ENCODE data around the gene TIGD3.

DNA sequence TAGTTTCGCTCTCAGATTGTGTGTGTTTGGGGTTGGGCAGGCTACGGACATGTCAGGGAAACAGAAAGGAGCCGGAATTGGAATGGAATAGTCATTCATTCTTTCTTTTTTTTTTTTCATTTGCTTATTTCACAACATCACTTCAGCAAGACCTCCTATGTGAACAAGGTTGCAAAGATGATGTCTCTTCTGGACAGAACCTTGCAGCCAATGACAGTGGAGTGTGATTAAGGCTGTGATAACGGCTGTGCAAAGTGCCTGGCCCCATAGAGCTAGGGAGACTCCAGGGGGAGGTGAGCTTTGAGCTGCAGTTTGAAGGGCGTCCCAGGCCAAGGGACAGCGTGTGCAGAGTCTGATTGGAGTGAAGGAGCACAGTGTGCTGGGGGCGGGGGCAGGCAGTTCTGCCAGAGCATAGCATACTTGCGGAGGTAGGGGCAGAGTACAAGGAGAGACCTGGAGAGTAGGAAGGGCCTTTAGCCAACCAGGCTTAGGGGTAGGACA is 3.4 kb downstream of the TIGD3 start:
- TF ChIP-seq, protein P1, sequence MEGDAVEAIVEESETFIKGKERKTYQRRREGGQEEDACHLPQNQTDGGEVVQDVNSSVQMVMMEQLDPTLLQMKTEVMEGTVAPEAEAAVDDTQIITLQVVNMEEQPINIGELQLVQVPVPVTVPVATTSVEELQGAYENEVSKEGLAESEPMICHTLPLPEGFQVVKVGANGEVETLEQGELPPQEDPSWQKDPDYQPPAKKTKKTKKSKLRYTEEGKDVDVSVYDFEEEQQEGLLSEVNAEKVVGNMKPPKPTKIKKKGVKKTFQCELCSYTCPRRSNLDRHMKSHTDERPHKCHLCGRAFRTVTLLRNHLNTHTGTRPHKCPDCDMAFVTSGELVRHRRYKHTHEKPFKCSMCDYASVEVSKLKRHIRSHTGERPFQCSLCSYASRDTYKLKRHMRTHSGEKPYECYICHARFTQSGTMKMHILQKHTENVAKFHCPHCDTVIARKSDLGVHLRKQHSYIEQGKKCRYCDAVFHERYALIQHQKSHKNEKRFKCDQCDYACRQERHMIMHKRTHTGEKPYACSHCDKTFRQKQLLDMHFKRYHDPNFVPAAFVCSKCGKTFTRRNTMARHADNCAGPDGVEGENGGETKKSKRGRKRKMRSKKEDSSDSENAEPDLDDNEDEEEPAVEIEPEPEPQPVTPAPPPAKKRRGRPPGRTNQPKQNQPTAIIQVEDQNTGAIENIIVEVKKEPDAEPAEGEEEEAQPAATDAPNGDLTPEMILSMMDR (conservative IDR thresholded peaks at IDR 0.05): no peak
- no peak for TF ChIP-seq EZH2 (IDR thresholded peaks at IDR 0.05; ENCODE audit: low read depth)
